Common myeloid progenitor, CD34-positive (primary cell): ENCODE measurements around the gene FOXP1.

Source experiments
- CTCF ChIA-PET: fragments of 350-600 bp; sonication (Branson Sonifier 250); formaldehyde crosslinking; loops from one replicate; lab custom pipeline; 2021; ENCODE audit warnings: antibody characterized with exemption; lab: Charles Lee
- POLR2A ChIA-PET: fragments of 350-600 bp; sonication (Branson Sonifier 250); formaldehyde crosslinking; loops from one replicate; lab custom pipeline; 2021; ENCODE audit warnings: antibody characterized with exemption; lab: Charles Lee
- DNase-seq, 3 donors: peaks; one replicate each; pipeline versions ENCODE4 v3.0.0 to v3.0.0-alpha.2; 2013
- H3K27ac ChIP-seq, 2 experiments: 1 replicate in 1 of 2; 2 replicates in 1 of 2; pipeline ENCODE4 v1.7.0; 2013; ENCODE audit warnings: inconsistent platforms in 2 of 2, low read length in 2 of 2, mild to moderate bottlenecking in 2 of 2, low read depth in 1 of 2, moderate library complexity in 1 of 2; ENCODE audit not compliant: severe bottlenecking in 2 of 2, insufficient read depth in 1 of 2, poor library complexity in 1 of 2
- H3K27me3 ChIP-seq, 5 experiments: replicated peaks in 2 of 5; 1 replicate in 3 of 5; 2 replicates in 2 of 5; pipeline versions ENCODE4 v1.6.1 to v1.7.0; 2013; ENCODE audit warnings: low read length in 4 of 5, mild to moderate bottlenecking in 2 of 5, moderate library complexity in 2 of 5, inconsistent platforms in 1 of 5; ENCODE audit not compliant: insufficient read depth in 5 of 5, control insufficient read depth in 4 of 5
- H3K36me3 ChIP-seq, 4 experiments: 1 replicate in 2 of 4; 2 replicates in 2 of 4; pipeline versions ENCODE4 v1.6.1 to v1.7.0; 2013; ENCODE audit warnings: low read length in 3 of 4, control low read depth in 1 of 4, mild to moderate bottlenecking in 1 of 4; ENCODE audit not compliant: control insufficient read depth in 4 of 4, insufficient read depth in 4 of 4
- H3K4me1 ChIP-seq, 4 experiments: 1 replicate in 3 of 4; 2 replicates in 1 of 4; pipeline versions ENCODE4 v1.6.1 to v1.7.1; 2013; ENCODE audit warnings: low read length in 3 of 4, mild to moderate bottlenecking in 3 of 4, control low read depth in 1 of 4, inconsistent platforms in 1 of 4, moderate library complexity in 1 of 4; ENCODE audit not compliant: control insufficient read depth in 4 of 4, insufficient read depth in 4 of 4; ENCODE audit errors: control extremely low read depth in 1 of 4
- H3K4me3 ChIP-seq, 7 experiments: 1 replicate in 4 of 7; 2 replicates in 3 of 7; pipeline versions ENCODE4 v1.5.1 to v1.7.0; 2013; ENCODE audit warnings: mild to moderate bottlenecking in 7 of 7, low read length in 6 of 7, moderate library complexity in 6 of 7, inconsistent platforms in 2 of 7, low read depth in 2 of 7, control low read depth in 1 of 7; ENCODE audit not compliant: insufficient read depth in 4 of 7, control insufficient read depth in 1 of 7; ENCODE audit errors: extremely low read depth in 1 of 7
- H3K9me3 ChIP-seq, 5 experiments: 1 replicate in 4 of 5; 2 replicates in 1 of 5; pipeline versions ENCODE4 v1.6.1 to v1.7.1; 2013; ENCODE audit warnings: low read length in 4 of 5, mild to moderate bottlenecking in 2 of 5, inconsistent platforms in 1 of 5, low read depth in 1 of 5, moderate library complexity in 1 of 5; ENCODE audit not compliant: control insufficient read depth in 4 of 5, insufficient read depth in 2 of 5; ENCODE audit errors: control extremely low read depth in 1 of 5
- WGBS: methylation state at CpG from one replicate; pipeline ENCODE4 v1.1.5; 2013; ENCODE audit not compliant: insufficient coverage; 5-methylcytosine and 5-hydroxymethylcytosine counted together

The FOXP1 gene

GRCh38 chr3:71162221-71162620, 421.3 kb downstream of the FOXP1 start:
- peaks cover 6 to 25% (median 16%) of the 10 kb centered on the region in 4 experiments for H3K36me3 ChIP-seq
- POLR2A ChIA-PET = no interaction called here
- peaks cover 0 to 3% (median 2%) of the 10 kb centered on the region in 5 experiments for H3K9me3 ChIP-seq

DNA sequence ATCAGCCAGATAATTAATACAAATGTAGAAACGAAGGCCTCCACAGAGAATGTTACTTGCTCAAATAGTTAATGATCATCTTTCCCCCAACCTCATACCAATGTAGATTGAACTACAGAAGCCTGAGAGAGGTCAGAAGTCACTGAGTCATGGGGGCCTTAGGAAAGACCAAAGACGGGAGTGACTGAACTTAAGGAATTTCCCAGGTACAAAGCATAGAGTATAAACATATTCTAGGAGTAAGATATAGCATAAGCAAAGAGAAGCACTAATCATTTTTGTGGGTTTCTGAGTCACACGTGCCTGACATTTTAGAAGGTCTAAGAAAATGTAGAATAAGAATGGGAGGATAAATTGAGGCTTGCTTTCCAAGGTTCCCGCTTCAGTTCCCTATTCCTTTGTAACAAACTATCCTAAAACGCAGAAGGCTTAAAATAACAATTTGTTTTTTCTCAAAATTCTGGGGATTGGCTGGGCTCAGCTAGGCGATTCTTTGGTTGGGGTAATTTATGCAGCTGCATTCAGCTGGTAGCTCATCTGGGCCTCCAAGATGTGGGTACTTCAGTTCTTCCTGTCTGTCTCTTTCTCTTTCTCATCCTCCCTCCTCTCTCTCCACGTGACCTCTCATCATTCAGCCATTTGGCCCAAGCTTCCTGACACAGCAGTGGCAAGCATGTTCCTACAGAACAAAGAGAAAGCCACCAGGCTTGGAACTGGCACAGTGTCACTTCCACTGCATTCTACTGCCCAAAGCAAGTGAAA, 422.6 kb downstream of the FOXP1 start:
- POLR2A ChIA-PET = no interaction called here
- Histone ChIP-seq H3K36me3 (peaks cover 4 to 13% (median 10%) of the 10 kb centered on the region in 4 experiments), H3K27ac (no peak overlapping the region), H3K9me3 (peaks cover 0 to 3% (median 2%) of the 10 kb centered on the region in 5 experiments), H3K27me3 (no peaks in the 10 kb centered on the region), H3K4me3 (no peak overlapping the region), H3K4me1 (no peaks in the 10 kb centered on the region)
- CTCF ChIA-PET = interaction anchor here (0.7 to 1.6 kb wide), 6 partner anchors 7 to 207 kb away, joined by 3 to 4 read pairs (median 3); no protein-coding TSS in a partner anchor
- DNase-seq = no peak
- 100% methylated on average over 4 of the region's 7 CpGs for WGBS

More at GRCh38 chr3:71162221-71162620, 421.3 kb downstream of the FOXP1 start:
- Histone ChIP-seq H3K27me3 (no peaks in the 10 kb centered on the region), H3K4me1 (no peaks in the 10 kb centered on the region), H3K27ac (no peak overlapping the region), H3K4me3 (no peak overlapping the region)
- CTCF ChIA-PET = interaction anchor here (1.1 to 1.2 kb wide), 3 partner anchors 10 to 145 kb away, joined by 3 to 4 read pairs (median 4); no protein-coding TSS in a partner anchor
- no peak for DNase-seq
- 100% methylated on average over 1 of the region's 1 CpG for WGBS

DNA sequence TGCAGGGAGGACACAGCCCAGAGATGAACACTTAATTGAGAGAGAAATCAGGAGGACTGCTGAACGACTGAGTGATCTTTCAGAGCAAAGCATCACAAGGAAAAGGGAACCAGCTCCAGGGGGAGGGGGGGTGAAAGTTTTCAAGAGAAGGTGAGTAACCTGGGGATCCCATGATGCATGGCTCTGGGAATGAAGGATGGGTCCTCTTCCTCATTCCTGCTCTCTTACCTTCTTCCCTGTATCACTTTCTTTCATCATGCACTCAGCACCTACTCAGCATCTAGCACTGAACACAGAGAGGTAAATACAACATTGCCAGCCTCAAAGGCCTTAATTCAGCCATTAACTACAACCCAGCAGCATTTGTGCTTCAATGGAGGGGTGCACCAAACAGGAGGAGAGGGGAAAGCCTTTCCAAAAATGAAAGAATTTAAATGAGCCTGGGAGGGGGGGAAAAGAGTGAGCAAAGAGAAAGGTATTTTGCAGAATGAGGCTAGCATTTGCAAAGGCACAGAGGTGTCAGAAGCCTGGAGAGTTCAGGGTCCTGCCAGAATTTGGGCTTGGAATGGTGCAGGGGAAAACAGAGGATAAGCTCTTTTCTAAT, 427.4 kb downstream of the FOXP1 start:
- no peak overlapping the region for H3K4me3 ChIP-seq
- peaks cover 0 to 2% (median 0%) of the 10 kb centered on the region in 5 experiments for H3K9me3 ChIP-seq
- ChIA-PET CTCF (interaction anchor here (1.6 kb wide), 1 partner anchor 73 kb away, joined by 4 read pairs; no protein-coding TSS in a partner anchor), POLR2A (no interaction called here)
- no peak overlapping the region for H3K27ac ChIP-seq
- H3K4me1 ChIP-seq = no peaks in the 10 kb centered on the region
- peaks cover 2 to 6% (median 4%) of the 10 kb centered on the region in 4 experiments for H3K36me3 ChIP-seq
- WGBS = 88% methylated on average over 1 of the region's 1 CpG
- DNase-seq = no peak
- H3K27me3 ChIP-seq = no peaks in the 10 kb centered on the region

DNA sequence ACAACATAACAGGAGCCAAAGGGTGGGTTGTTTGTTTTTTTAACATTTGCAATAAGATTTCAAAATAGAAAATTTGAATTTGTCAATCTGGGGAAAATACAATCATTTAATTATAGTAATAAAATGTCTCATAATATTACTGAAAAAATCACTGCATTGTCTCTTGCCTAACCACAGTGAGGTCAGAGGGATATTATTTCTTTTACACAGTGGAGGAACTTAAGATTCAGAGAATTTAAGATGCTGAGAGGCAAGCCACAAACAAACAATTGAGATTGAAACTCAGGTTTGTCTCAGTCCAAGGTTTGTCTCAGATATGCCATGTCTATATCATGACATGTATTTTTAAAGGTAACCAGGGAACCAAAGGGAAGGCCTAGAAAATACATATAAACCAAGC, 428.7 kb downstream of the FOXP1 start:
- DNase-seq = no peak
- H3K36me3 ChIP-seq = peaks cover 0 to 8% (median under 1%) of the 10 kb centered on the region in 4 experiments
- CTCF ChIA-PET = no interaction called here
- H3K4me1 ChIP-seq = peaks cover 0 to 9% (median 2%) of the 10 kb centered on the region in 4 experiments
- H3K27me3 ChIP-seq = no peaks in the 10 kb centered on the region
- no peaks in the 10 kb centered on the region for H3K9me3 ChIP-seq
- H3K4me3 ChIP-seq = no peak overlapping the region
- POLR2A ChIA-PET = no interaction called here
- peak overlapping the region in 1 of 2 experiments; percentile 7 for H3K27ac ChIP-seq

GRCh38 chr3:71153713-71154112, 429.8 kb downstream of the FOXP1 start:
- H3K36me3 ChIP-seq = peaks cover 0 to 8% (median under 1%) of the 10 kb centered on the region in 4 experiments
- no peak for DNase-seq
- WGBS = no CpG with 5 or more reads among the region's 2 CpGs
- H3K9me3 ChIP-seq = no peaks in the 10 kb centered on the region
- H3K4me1 ChIP-seq = peaks cover 0 to 12% (median 2%) of the 10 kb centered on the region in 4 experiments
- H3K27ac ChIP-seq = no peak overlapping the region
- H3K27me3 ChIP-seq = no peaks in the 10 kb centered on the region
- H3K4me3 ChIP-seq = no peak overlapping the region
- ChIA-PET POLR2A (no interaction called here), CTCF (interaction anchor here (1.0 to 1.2 kb wide), 2 partner anchors 13 to 23 kb away, joined by 3 read pairs; no protein-coding TSS in a partner anchor)

- no peaks in the 10 kb centered on the region for H3K27me3 ChIP-seq
- H3K9me3 ChIP-seq = no peaks in the 10 kb centered on the region
- H3K4me3 ChIP-seq = no peak overlapping the region
- CTCF ChIA-PET = interaction anchor here (0.7 to 1.7 kb wide), 8 partner anchors 8 to 24 kb away, joined by 3 to 5 read pairs (median 3); no protein-coding TSS in a partner anchor
- H3K36me3 ChIP-seq = peaks cover 0 to 8% (median under 1%) of the 10 kb centered on the region in 4 experiments
- peaks cover 0 to 12% (median 2%) of the 10 kb centered on the region in 4 experiments for H3K4me1 ChIP-seq
- POLR2A ChIA-PET = no interaction called here
- H3K27ac ChIP-seq = no peak overlapping the region
- DNase-seq = no peak
- 97% methylated on average over 8 of the region's 8 CpGs for WGBS
Measured at GRCh38 chr3:71152892-71153265, 430.6 kb downstream of the FOXP1 start.
